ENCODE results near the gene WASF3. TPM values are rescaled to one million over a fixed set of nuclear protein-coding genes. Genes with fewer than 3 reads are reported as not detected.

The WASF3 gene
- total and polyA plus RNA-seq, 2 experiments from 2014 or later = 9.9 to 20.7 TPM

- Histone ChIP-seq H3K36me3 (ENCODE audit: insufficient read depth) (no peaks in the 10 kb centered on the region), H3K4me3 (no peak overlapping the region), H3K27ac (ENCODE audit: low read depth) (no peak overlapping the region), H3K79me2 (replicated peaks; ENCODE audit: insufficient read depth) (peaks cover 71% of the 10 kb centered on the region), H3K4me2 (peak overlapping the region; percentile 9; the same call in 1 of the 2 replicates), H3K4me1 (ENCODE audit: insufficient read depth) (peaks cover 18% of the 10 kb centered on the region), H3K9me2 (ENCODE audit: insufficient read depth) (no peaks in the 10 kb centered on the region), H3F3A (replicated peaks; ENCODE audit: low read depth) (no peaks in the 10 kb centered on the region), H4K20me1 (replicated peaks; ENCODE audit: insufficient read depth) (peaks cover 24% of the 10 kb centered on the region), H2AFZ (no peak overlapping the region), H3K27me3 (ENCODE audit: insufficient read depth) (peaks cover 26% of the 10 kb centered on the region)
- ATAC-seq = no peak
- Mint-ChIP-seq H3K9me3 (no peaks in the 10 kb centered on the region; the same call in 2 of the 3 replicates), H3K36me3 (ENCODE audit: low read depth) (no peaks in the 10 kb centered on the region), H3K4me3 (no peak overlapping the region), H3K27ac (no peak overlapping the region), H3K4me1 (peaks cover 15% of the 10 kb centered on the region), H3K27me3 (ENCODE audit: insufficient read depth, low read depth, poor library complexity) (peaks cover 11% of the 10 kb centered on the region)
- TF ChIP-seq JUNB (IDR thresholded peaks at IDR 0.05; ENCODE audit: unreplicated experiment) = no peak
- TF ChIP-seq, protein P1, sequence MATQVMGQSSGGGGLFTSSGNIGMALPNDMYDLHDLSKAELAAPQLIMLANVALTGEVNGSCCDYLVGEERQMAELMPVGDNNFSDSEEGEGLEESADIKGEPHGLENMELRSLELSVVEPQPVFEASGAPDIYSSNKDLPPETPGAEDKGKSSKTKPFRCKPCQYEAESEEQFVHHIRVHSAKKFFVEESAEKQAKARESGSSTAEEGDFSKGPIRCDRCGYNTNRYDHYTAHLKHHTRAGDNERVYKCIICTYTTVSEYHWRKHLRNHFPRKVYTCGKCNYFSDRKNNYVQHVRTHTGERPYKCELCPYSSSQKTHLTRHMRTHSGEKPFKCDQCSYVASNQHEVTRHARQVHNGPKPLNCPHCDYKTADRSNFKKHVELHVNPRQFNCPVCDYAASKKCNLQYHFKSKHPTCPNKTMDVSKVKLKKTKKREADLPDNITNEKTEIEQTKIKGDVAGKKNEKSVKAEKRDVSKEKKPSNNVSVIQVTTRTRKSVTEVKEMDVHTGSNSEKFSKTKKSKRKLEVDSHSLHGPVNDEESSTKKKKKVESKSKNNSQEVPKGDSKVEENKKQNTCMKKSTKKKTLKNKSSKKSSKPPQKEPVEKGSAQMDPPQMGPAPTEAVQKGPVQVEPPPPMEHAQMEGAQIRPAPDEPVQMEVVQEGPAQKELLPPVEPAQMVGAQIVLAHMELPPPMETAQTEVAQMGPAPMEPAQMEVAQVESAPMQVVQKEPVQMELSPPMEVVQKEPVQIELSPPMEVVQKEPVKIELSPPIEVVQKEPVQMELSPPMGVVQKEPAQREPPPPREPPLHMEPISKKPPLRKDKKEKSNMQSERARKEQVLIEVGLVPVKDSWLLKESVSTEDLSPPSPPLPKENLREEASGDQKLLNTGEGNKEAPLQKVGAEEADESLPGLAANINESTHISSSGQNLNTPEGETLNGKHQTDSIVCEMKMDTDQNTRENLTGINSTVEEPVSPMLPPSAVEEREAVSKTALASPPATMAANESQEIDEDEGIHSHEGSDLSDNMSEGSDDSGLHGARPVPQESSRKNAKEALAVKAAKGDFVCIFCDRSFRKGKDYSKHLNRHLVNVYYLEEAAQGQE (IDR thresholded peaks at IDR 0.05; ENCODE audit: unreplicated experiment) = no peak
- TF ChIP-seq ZNF114 (CRISPR knock-in tag; IDR thresholded peaks at IDR 0.05) = no peak
- no peak for TF ChIP-seq POLR2AphosphoS5 (IDR thresholded peaks at IDR 0.05; ENCODE audit: low read depth)
- no peak for TF ChIP-seq EZH2 (IDR thresholded peaks at IDR 0.05; ENCODE audit: low read depth, unreplicated experiment)
- TF ChIP-seq NANOG (IDR thresholded peaks at IDR 0.05; ENCODE audit: borderline replicate concordance) = no peak
- TF ChIP-seq CREB1 (CRISPR knock-in tag; IDR thresholded peaks at IDR 0.05; ENCODE audit: low read depth) = no peak
- no peak for TF ChIP-seq STAT1 (IDR thresholded peaks at IDR 0.05; ENCODE audit: unreplicated experiment)
- TF ChIP-seq EZH2phosphoT487 (IDR thresholded peaks at IDR 0.05; ENCODE audit: unreplicated experiment) = no peak
- TF ChIP-seq ZNF331 (CRISPR knock-in tag; IDR thresholded peaks at IDR 0.05; ENCODE audit: low read depth) = no peak
- TF ChIP-seq, protein P2, sequence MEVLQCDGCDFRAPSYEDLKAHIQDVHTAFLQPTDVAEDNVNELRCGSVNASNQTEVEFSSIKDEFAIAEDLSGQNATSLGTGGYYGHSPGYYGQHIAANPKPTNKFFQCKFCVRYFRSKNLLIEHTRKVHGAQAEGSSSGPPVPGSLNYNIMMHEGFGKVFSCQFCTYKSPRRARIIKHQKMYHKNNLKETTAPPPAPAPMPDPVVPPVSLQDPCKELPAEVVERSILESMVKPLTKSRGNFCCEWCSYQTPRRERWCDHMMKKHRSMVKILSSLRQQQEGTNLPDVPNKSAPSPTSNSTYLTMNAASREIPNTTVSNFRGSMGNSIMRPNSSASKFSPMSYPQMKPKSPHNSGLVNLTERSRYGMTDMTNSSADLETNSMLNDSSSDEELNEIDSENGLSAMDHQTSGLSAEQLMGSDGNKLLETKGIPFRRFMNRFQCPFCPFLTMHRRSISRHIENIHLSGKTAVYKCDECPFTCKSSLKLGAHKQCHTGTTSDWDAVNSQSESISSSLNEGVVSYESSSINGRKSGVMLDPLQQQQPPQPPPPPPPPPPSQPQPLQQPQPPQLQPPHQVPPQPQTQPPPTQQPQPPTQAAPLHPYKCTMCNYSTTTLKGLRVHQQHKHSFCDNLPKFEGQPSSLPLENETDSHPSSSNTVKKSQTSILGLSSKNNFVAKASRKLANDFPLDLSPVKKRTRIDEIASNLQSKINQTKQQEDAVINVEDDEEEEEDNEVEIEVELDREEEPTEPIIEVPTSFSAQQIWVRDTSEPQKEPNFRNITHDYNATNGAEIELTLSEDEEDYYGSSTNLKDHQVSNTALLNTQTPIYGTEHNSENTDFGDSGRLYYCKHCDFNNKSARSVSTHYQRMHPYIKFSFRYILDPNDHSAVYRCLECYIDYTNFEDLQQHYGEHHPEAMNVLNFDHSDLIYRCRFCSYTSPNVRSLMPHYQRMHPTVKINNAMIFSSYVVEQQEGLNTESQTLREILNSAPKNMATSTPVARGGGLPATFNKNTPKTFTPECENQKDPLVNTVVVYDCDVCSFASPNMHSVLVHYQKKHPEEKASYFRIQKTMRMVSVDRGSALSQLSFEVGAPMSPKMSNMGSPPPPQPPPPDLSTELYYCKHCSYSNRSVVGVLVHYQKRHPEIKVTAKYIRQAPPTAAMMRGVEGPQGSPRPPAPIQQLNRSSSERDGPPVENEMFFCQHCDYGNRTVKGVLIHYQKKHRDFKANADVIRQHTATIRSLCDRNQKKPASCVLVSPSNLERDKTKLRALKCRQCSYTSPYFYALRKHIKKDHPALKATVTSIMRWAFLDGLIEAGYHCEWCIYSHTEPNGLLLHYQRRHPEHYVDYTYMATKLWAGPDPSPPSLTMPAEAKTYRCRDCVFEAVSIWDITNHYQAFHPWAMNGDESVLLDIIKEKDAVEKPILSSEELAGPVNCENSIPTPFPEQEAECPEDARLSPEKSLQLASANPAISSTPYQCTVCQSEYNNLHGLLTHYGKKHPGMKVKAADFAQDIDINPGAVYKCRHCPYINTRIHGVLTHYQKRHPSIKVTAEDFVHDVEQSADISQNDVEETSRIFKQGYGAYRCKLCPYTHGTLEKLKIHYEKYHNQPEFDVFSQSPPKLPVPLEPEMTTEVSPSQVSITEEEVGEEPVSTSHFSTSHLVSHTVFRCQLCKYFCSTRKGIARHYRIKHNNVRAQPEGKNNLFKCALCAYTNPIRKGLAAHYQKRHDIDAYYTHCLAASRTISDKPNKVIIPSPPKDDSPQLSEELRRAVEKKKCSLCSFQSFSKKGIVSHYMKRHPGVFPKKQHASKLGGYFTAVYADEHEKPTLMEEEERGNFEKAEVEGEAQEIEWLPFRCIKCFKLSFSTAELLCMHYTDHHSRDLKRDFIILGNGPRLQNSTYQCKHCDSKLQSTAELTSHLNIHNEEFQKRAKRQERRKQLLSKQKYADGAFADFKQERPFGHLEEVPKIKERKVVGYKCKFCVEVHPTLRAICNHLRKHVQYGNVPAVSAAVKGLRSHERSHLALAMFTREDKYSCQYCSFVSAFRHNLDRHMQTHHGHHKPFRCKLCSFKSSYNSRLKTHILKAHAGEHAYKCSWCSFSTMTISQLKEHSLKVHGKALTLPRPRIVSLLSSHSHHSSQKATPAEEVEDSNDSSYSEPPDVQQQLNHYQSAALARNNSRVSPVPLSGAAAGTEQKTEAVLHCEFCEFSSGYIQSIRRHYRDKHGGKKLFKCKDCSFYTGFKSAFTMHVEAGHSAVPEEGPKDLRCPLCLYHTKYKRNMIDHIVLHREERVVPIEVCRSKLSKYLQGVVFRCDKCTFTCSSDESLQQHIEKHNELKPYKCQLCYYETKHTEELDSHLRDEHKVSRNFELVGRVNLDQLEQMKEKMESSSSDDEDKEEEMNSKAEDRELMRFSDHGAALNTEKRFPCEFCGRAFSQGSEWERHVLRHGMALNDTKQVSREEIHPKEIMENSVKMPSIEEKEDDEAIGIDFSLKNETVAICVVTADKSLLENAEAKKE (CRISPR knock-in tag; IDR thresholded peaks at IDR 0.05) = no peak
- TF ChIP-seq, protein P3, sequence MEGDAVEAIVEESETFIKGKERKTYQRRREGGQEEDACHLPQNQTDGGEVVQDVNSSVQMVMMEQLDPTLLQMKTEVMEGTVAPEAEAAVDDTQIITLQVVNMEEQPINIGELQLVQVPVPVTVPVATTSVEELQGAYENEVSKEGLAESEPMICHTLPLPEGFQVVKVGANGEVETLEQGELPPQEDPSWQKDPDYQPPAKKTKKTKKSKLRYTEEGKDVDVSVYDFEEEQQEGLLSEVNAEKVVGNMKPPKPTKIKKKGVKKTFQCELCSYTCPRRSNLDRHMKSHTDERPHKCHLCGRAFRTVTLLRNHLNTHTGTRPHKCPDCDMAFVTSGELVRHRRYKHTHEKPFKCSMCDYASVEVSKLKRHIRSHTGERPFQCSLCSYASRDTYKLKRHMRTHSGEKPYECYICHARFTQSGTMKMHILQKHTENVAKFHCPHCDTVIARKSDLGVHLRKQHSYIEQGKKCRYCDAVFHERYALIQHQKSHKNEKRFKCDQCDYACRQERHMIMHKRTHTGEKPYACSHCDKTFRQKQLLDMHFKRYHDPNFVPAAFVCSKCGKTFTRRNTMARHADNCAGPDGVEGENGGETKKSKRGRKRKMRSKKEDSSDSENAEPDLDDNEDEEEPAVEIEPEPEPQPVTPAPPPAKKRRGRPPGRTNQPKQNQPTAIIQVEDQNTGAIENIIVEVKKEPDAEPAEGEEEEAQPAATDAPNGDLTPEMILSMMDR (conservative IDR thresholded peaks at IDR 0.05; ENCODE audit: low read depth in 2 of 2) = no peak
- TF ChIP-seq, protein P4, sequence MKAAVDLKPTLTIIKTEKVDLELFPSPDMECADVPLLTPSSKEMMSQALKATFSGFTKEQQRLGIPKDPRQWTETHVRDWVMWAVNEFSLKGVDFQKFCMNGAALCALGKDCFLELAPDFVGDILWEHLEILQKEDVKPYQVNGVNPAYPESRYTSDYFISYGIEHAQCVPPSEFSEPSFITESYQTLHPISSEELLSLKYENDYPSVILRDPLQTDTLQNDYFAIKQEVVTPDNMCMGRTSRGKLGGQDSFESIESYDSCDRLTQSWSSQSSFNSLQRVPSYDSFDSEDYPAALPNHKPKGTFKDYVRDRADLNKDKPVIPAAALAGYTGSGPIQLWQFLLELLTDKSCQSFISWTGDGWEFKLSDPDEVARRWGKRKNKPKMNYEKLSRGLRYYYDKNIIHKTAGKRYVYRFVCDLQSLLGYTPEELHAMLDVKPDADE (IDR thresholded peaks at IDR 0.05) = no peak
- no peak for DNase-seq (ENCODE audit: low spot score)
Measured at GRCh38 chr13:26562512-26562890, 5.0 kb downstream of the WASF3 start.

Data from GM23338 (cell line).